OCI-LY7 (cell line): ENCODE measurements around the gene ANKRD13B. TPM values are rescaled to one million over a fixed set of nuclear protein-coding genes. Genes with fewer than 3 reads are reported as not detected.
"Not testable (repeated sequence)": the region's sequence is repeated elsewhere in the genome, so short reads cannot be mapped to it uniquely, and the experiment has no call there.

Source experiments
- BruUV-seq: library from RNA; stranded (reverse); fragments of 400-500 nt; replicated peaks from 2 replicates; lab custom pipeline; 2021; lab: Mats Ljungman, UMichigan
- CTCF ChIA-PET: fragments of 300-600 bp; sonication (Branson Sonifier 250); formaldehyde crosslinking; loops from one replicate; lab custom pipeline; 2022; ENCODE audit warnings: antibody characterized with exemption; ENCODE audit not compliant: unreplicated experiment; lab: Charles Lee
- POLR2A ChIA-PET: fragments of 300-600 bp; sonication (Branson Sonifier 250); formaldehyde crosslinking; loops from one replicate; lab custom pipeline; 2022; ENCODE audit warnings: antibody characterized with exemption; lab: Charles Lee
- DNase-seq: peaks from one replicate; pipeline ENCODE4 v3.0.0-alpha.2; 2015; ENCODE audit warnings: low spot score
- H2AFZ ChIP-seq: fragments of 200-600 bp; sonication (generic), shearing (Covaris generic); 2 replicates; pipeline ENCODE4 v1.6.1; 2014; ENCODE audit warnings: mild to moderate bottlenecking, antibody characterized with exemption, low read length, moderate library complexity
- H3K27ac ChIP-seq: fragments of 200-600 bp; sonication (generic); 2 replicates; pipeline ENCODE4 v1.5.1; 2014; ENCODE audit warnings: mixed run types, low read depth, mild to moderate bottlenecking, moderate library complexity, low read length, inconsistent platforms; ENCODE audit not compliant: poor library complexity, severe bottlenecking
- H3K36me3 ChIP-seq: fragments of 200-600 bp; sonication (generic); 2 replicates; pipeline ENCODE4 v1.6.1; 2014; ENCODE audit warnings: mild to moderate bottlenecking, antibody characterized with exemption, low read length, moderate library complexity, mixed read lengths; ENCODE audit not compliant: insufficient read depth
- H3K4me1 ChIP-seq: fragments of 200-600 bp; sonication (generic); 2 replicates; pipeline ENCODE4 v1.5.1; 2014; ENCODE audit warnings: mild to moderate bottlenecking, low read length; ENCODE audit not compliant: insufficient read depth, poor library complexity, severe bottlenecking
- H3K4me2 ChIP-seq: fragments of 200-600 bp; sonication (generic); 2 replicates; pipeline ENCODE4 v1.6.1; 2014; ENCODE audit warnings: mild to moderate bottlenecking, low read length
- H3K4me3 ChIP-seq: fragments of 200-600 bp; sonication (generic); 2 replicates; pipeline ENCODE4 v1.5.1; 2014; ENCODE audit warnings: mild to moderate bottlenecking, low read depth, low read length; ENCODE audit not compliant: poor library complexity, severe bottlenecking
- H3K79me2 ChIP-seq: fragments of 200-600 bp; sonication (generic); 2 replicates; pipeline ENCODE4 v1.6.1; 2016; ENCODE audit warnings: low read depth, mild to moderate bottlenecking, low read length, moderate library complexity, mixed read lengths; ENCODE audit not compliant: insufficient read depth
- H3K9me2 ChIP-seq: fragments of 200-600 bp; sonication (generic); 2 replicates; pipeline ENCODE4 v1.6.1; 2016; ENCODE audit warnings: mild to moderate bottlenecking, low read length, mixed read lengths; ENCODE audit not compliant: insufficient read depth
- H3K9me3 ChIP-seq: fragments of 200-600 bp; sonication (generic); 2 replicates; pipeline ENCODE4 v1.6.1; 2014; ENCODE audit warnings: mild to moderate bottlenecking, mixed run types, low read length, mixed read lengths
- H4K20me1 ChIP-seq: fragments of 200-600 bp; sonication (generic); 2 replicates; pipeline ENCODE4 v1.6.1; 2014; ENCODE audit warnings: mild to moderate bottlenecking, antibody characterized with exemption, low read length, moderate library complexity, mixed read lengths; ENCODE audit not compliant: insufficient read depth
- CTCF ChIP-seq: fragments of 200-600 bp; sonication (generic); conservative IDR thresholded peaks from 2 replicates; pipeline ENCODE4 v1.5.1; 2014; ENCODE audit warnings: mild to moderate bottlenecking, antibody characterized with exemption, low read length, moderate library complexity, mixed read lengths
- EZH2phosphoT487 ChIP-seq: fragments of 200-600 bp; sonication (generic); IDR thresholded peaks from 2 replicates; pipeline ENCODE4 v1.6.1; 2018; ENCODE audit warnings: low read depth, borderline replicate concordance, mild to moderate bottlenecking, mixed run types, antibody characterized with exemption, low read length, moderate library complexity, mixed read lengths
- intact Hi-C: fragments of 100-400 bp; cut with micrococcal nuclease; formaldehyde crosslinking; loops from one replicate; pipeline ENCODE4 v1.10.0; 2022; ENCODE audit not compliant: unreplicated experiment
- total RNA-seq, 2 experiments: library from RNA; depleted of rRNA in 1 of 2; stranded (reverse); fragments of >200 nt in 1 of 2; shearing (Covaris generic) in 1 of 2; gene quantifications; 2 replicates each; pipeline ENCODE4 v1.2.3, GENCODE V29; 2014 to 2022

Gene ANKRD13B
- total RNA-seq, 2 experiments from 2014 or later: 22.8 to 30.5 TPM

DNA sequence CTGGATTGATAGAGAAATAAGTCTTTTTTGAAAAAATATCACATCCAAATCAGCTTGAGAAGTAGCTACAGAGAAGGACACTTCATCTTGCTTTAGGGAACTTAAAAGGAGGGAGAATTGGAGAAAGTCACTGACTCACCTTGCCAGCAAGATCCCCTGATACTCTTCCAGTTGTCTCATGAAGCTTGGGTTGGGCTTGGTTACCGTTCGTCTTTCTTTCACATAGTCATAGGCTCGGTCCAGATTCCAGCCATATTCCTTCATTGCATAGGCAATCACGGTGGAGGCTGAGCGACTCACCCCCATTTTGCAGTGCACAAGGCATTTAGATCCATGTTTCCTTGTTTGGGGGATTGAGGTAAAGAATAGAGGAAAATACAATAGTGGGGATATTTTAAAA lies 55.1 kb downstream of the ANKRD13B start:
- Histone ChIP-seq H2AFZ (no peak overlapping the region), H3K36me3 (peaks cover 63% of the 10 kb centered on the region), H3K4me1 (no peaks in the 10 kb centered on the region), H3K9me3 (no peaks in the 10 kb centered on the region), H3K9me2 (no peaks in the 10 kb centered on the region), H3K27ac (no peak overlapping the region), H3K4me3 (no peak overlapping the region), H4K20me1 (no peaks in the 10 kb centered on the region), H3K79me2 (no peaks in the 10 kb centered on the region), H3K4me2 (no peak overlapping the region)
- intact Hi-C loops: no loop called here
- POLR2A ChIA-PET: interaction anchor here (0.9 kb wide), 1 partner anchor 17 kb away, joined by 4 read pairs; no protein-coding TSS in a partner anchor
- BruUV-seq: no TSS peak
- DNase-seq: no peak
- TF ChIP-seq CTCF: no peak
- no peak for TF ChIP-seq EZH2phosphoT487
- CTCF ChIA-PET: no interaction called here

- H3K4me2 ChIP-seq: no peak overlapping the region
- H3K27ac ChIP-seq: no peak overlapping the region
- no TSS peak for BruUV-seq
- H2AFZ ChIP-seq: no peak overlapping the region
- no peaks in the 10 kb centered on the region for H3K9me2 ChIP-seq
- intact Hi-C loops: no loop called here
- H3K79me2 ChIP-seq: no peaks in the 10 kb centered on the region
- no peak overlapping the region for H3K4me3 ChIP-seq
- no peaks in the 10 kb centered on the region for H4K20me1 ChIP-seq
- TF ChIP-seq CTCF: no peak
- no peak for TF ChIP-seq EZH2phosphoT487
- ChIA-PET POLR2A (no interaction called here), CTCF (no interaction called here)
- H3K4me1 ChIP-seq: no peaks in the 10 kb centered on the region
- no peak for DNase-seq
- H3K36me3 ChIP-seq: peaks cover 70% of the 10 kb centered on the region
- no peaks in the 10 kb centered on the region for H3K9me3 ChIP-seq
These were observed 56.4 kb downstream of the ANKRD13B start for GRCh38 chr17:29649359-29649758.

- Histone ChIP-seq H3K36me3 (peaks cover 71% of the 10 kb centered on the region), H3K9me3 (no peaks in the 10 kb centered on the region), H3K9me2 (no peaks in the 10 kb centered on the region), H2AFZ (no peak overlapping the region), H3K27ac (no peak overlapping the region), H3K4me2 (no peak overlapping the region), H3K4me3 (no peak overlapping the region), H4K20me1 (no peaks in the 10 kb centered on the region), H3K4me1 (no peaks in the 10 kb centered on the region), H3K79me2 (no peaks in the 10 kb centered on the region)
- ChIA-PET POLR2A (no interaction called here), CTCF (no interaction called here)
- BruUV-seq: no TSS peak
- TF ChIP-seq CTCF (no peak), EZH2phosphoT487 (no peak)
- DNase-seq: no peak
- intact Hi-C loops: no loop called here
These were observed 57.5 kb downstream of the ANKRD13B start for GRCh38 chr17:29650396-29650795.

DNA sequence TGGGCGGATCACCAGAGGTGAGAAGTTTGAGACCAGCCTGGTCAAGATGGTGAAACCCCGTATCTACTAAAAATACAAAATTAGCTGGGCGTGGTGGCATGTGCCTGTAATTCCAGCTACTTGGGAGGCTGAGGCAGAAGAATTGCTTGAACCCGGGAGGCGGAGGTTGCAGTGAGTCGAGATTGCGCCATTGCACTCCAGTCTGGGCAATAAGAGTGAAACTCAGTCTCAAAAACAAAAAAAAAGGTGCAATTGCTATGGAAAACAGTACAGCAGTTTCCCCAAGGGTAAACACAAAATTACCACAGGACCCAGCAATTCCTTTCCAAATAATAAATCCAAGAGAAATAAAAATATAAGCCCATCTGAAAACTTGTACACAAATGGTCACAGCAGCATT lies 59.0 kb downstream of the ANKRD13B start:
- H3K4me1 ChIP-seq, H3K4me2 ChIP-seq, H3K9me2 ChIP-seq, H3K79me2 ChIP-seq, H4K20me1 ChIP-seq, H2AFZ ChIP-seq, intact Hi-C loops, H3K4me3 ChIP-seq, BruUV-seq, H3K9me3 ChIP-seq, H3K27ac ChIP-seq, CTCF ChIA-PET, DNase-seq: not testable (repeated sequence)
- H3K36me3 ChIP-seq: peaks cover 73% of the 10 kb centered on the region
- POLR2A ChIA-PET: interaction anchor here (0.7 to 1.1 kb wide), 2 partner anchors 158 to 368 kb away, joined by 3 to 5 read pairs; no protein-coding TSS in a partner anchor
